MCF 10A (cell line): ENCODE measurements around the gene ROGDI. TPM values are rescaled to one million over a fixed set of nuclear protein-coding genes. Genes with fewer than 3 reads are reported as not detected.
"Not testable (repeated sequence)": the region's sequence is repeated elsewhere in the genome, so short reads cannot be mapped to it uniquely, and the experiment has no call there.

Experiments
- BruUV-seq: library from RNA; stranded (reverse); fragments of 400-500 nt; replicated peaks from 2 replicates; lab custom pipeline; 2021; lab: Mats Ljungman, UMichigan
- CTCF ChIA-PET: fragments of 300-600 bp; sonication (Branson Sonifier 250); formaldehyde crosslinking; extraction: SDS; loops from one replicate; lab custom pipeline; 2021; ENCODE audit warnings: antibody characterized with exemption, inconsistent platforms; lab: Yijun Ruan, JAX
- POLR2A ChIA-PET: fragments of 300-600, 350-650 bp; sonication (Branson Sonifier 250); formaldehyde crosslinking; extraction: SDS; loops from one replicate; lab custom pipeline; 2020; ENCODE audit warnings: antibody characterized with exemption, inconsistent platforms; lab: Yijun Ruan, JAX
- DNase-seq: peaks from one replicate; pipeline ENCODE4 v3.0.0-alpha.2; 2018; ENCODE audit not compliant: unreplicated experiment
- H3K27ac Mint-ChIP-seq: one replicate; pipeline ENCODE4 v1.8.0; 2022; ENCODE audit warnings: mild to moderate bottlenecking, low read depth, mixed read lengths; ENCODE audit not compliant: unreplicated experiment
- H3K27me3 Mint-ChIP-seq: one replicate; pipeline ENCODE4 v1.8.0; 2022; ENCODE audit warnings: mixed read lengths; ENCODE audit not compliant: insufficient read depth, unreplicated experiment
- H3K36me3 Mint-ChIP-seq: one replicate; pipeline ENCODE4 v1.8.0; 2022; ENCODE audit warnings: mild to moderate bottlenecking, moderate library complexity, mixed read lengths; ENCODE audit not compliant: insufficient read depth, unreplicated experiment
- H3K4me1 Mint-ChIP-seq: one replicate; pipeline ENCODE4 v1.8.0; 2022; ENCODE audit warnings: mixed read lengths; ENCODE audit not compliant: insufficient read depth, unreplicated experiment
- H3K4me3 Mint-ChIP-seq: one replicate; pipeline ENCODE4 v1.8.0; 2022; ENCODE audit warnings: mild to moderate bottlenecking, moderate library complexity, mixed read lengths; ENCODE audit not compliant: unreplicated experiment
- H3K9me3 Mint-ChIP-seq: one replicate; pipeline ENCODE4 v1.8.0; 2022; ENCODE audit warnings: mixed read lengths; ENCODE audit not compliant: unreplicated experiment
- CTCF ChIP-seq: fragments of 200-600 bp; IDR thresholded peaks from one replicate; pipeline ENCODE4 v1.8.0; 2022; ENCODE audit warnings: antibody characterized with exemption, mild to moderate bottlenecking; ENCODE audit not compliant: unreplicated experiment
- intact Hi-C: fragments of 100-400 bp; cut with micrococcal nuclease; formaldehyde crosslinking; loops from 2 replicates; pipeline ENCODE4 v1.14.1; 2022
- total RNA-seq: library from RNA; stranded (reverse); gene quantifications from 2 replicates; pipeline ENCODE4 v1.2.3, GENCODE V29; 2022

ROGDI gene
- total RNA-seq, 1 experiment from 2014 or later = 5.9 TPM

- CTCF ChIA-PET = interaction anchor here (0.6 to 0.7 kb wide), 2 partner anchors 12 to 252 kb away, joined by 3 to 4 read pairs; no protein-coding TSS in a partner anchor
- no peaks in the 10 kb centered on the region for H3K9me3 Mint-ChIP-seq
- POLR2A ChIA-PET = interaction anchor here (2.1 kb wide), 1 partner anchor 17 kb away, joined by 6 read pairs; the partner anchor contains the start of gene ROGDI
- H3K36me3 Mint-ChIP-seq = no peaks in the 10 kb centered on the region
- TF ChIP-seq CTCF = no peak
- intact Hi-C loops = no loop called here
- no TSS peak for BruUV-seq
- no peak overlapping the region for H3K27ac Mint-ChIP-seq
- H3K4me3 Mint-ChIP-seq = no peak overlapping the region
- H3K4me1 Mint-ChIP-seq = no peaks in the 10 kb centered on the region
- DNase-seq = no peak
- no peaks in the 10 kb centered on the region for H3K27me3 Mint-ChIP-seq
These were observed 16.5 kb downstream of the ROGDI start for GRCh38 chr16:4785758-4786433.

- H3K27ac Mint-ChIP-seq, H3K4me1 Mint-ChIP-seq, H3K36me3 Mint-ChIP-seq, BruUV-seq, intact Hi-C loops, H3K27me3 Mint-ChIP-seq, CTCF ChIA-PET, H3K4me3 Mint-ChIP-seq, DNase-seq, H3K9me3 Mint-ChIP-seq: not testable (repeated sequence)
- POLR2A ChIA-PET = interaction anchor here (0.6 kb wide), 1 partner anchor 151 kb away, joined by 3 read pairs; no protein-coding TSS in a partner anchor
These were observed 17.9 kb downstream of the ROGDI start for GRCh38 chr16:4784444-4784987.

- no peak for DNase-seq
- intact Hi-C loops = no loop called here
- Mint-ChIP-seq H3K36me3 (no peaks in the 10 kb centered on the region), H3K4me1 (no peaks in the 10 kb centered on the region), H3K27ac (no peak overlapping the region), H3K9me3 (no peaks in the 10 kb centered on the region), H3K4me3 (no peak overlapping the region), H3K27me3 (no peaks in the 10 kb centered on the region)
- ChIA-PET POLR2A (interaction anchor here (0.6 kb wide), 1 partner anchor 150 kb away, joined by 3 read pairs; no protein-coding TSS in a partner anchor), CTCF (no interaction called here)
- BruUV-seq = no TSS peak
- no peak for TF ChIP-seq CTCF
These were observed 18.5 kb downstream of the ROGDI start for GRCh38 chr16:4783951-4784336.

GRCh38 chr16:4783251-4783950 lies 19.0 kb downstream of the ROGDI start:
- no peak for DNase-seq
- Mint-ChIP-seq H3K36me3 (no peaks in the 10 kb centered on the region), H3K9me3 (no peaks in the 10 kb centered on the region), H3K4me3 (no peak overlapping the region), H3K27me3 (no peaks in the 10 kb centered on the region), H3K27ac (no peak overlapping the region), H3K4me1 (no peaks in the 10 kb centered on the region)
- POLR2A ChIA-PET = interaction anchor here (0.6 to 1.2 kb wide), 2 partner anchors 15 to 150 kb away, joined by 3 to 4 read pairs; no protein-coding TSS in a partner anchor
- TF ChIP-seq CTCF = no peak
- CTCF ChIA-PET = no interaction called here
- no TSS peak for BruUV-seq
- intact Hi-C loops = no loop called here
